Measurements from ENCODE around the gene PUSL1. TPM values are rescaled to one million over a fixed set of nuclear protein-coding genes. Genes with fewer than 3 reads are reported as not detected.

Gene PUSL1
- total and polyA plus RNA-seq, 2 of the 13 experiments (the other 11 are each of a cell fraction or from before 2014, with no cell fraction given) = 8.3 to 22.2 TPM

GRCh38 chr1:1349256-1350012 lies 41.0 kb downstream of the PUSL1 start, which contains the start of gene DVL1 (continued):
- no peak for TF ChIP-seq LCORL (IDR thresholded peaks at IDR 0.05)
- TF ChIP-seq LCORL (CRISPR knock-in tag; IDR thresholded peaks at IDR 0.05) = no peak
- no peak for TF ChIP-seq ZNF30 (CRISPR knock-in tag; IDR thresholded peaks at IDR 0.05)
- TF ChIP-seq PPARG (CRISPR knock-in tag; conservative IDR thresholded peaks at IDR 0.05) = no peak
- TF ChIP-seq ZBTB8A (CRISPR knock-in tag; IDR thresholded peaks at IDR 0.05; ENCODE audit: borderline replicate concordance, low read depth) = no peak
- TF ChIP-seq CSRNP1 (CRISPR knock-in tag; IDR thresholded peaks at IDR 0.05) = no peak
- no peak for TF ChIP-seq RBM39 (IDR thresholded peaks at IDR 0.05; ENCODE audit: low read depth, low read length, poor library complexity, severe bottlenecking)
- TF ChIP-seq RARG (CRISPR knock-in tag; IDR thresholded peaks at IDR 0.05; ENCODE audit: low read depth) = no peak
- peak; percentile 21; the same call in 1 of the 2 replicates for TF ChIP-seq ZBTB38 (CRISPR knock-in tag; IDR thresholded peaks at IDR 0.05)
- TF ChIP-seq ZNF674 (CRISPR knock-in tag; IDR thresholded peaks at IDR 0.05; ENCODE audit: low read depth) = no peak
- no peak for TF ChIP-seq ZNF501 (CRISPR knock-in tag; IDR thresholded peaks at IDR 0.05)
- TF ChIP-seq SRSF4 (IDR thresholded peaks at IDR 0.05; ENCODE audit: low read depth, low read length, poor library complexity, severe bottlenecking) = no peak
- no peak for TF ChIP-seq BRD4 (CRISPR knock-in tag; IDR thresholded peaks at IDR 0.05)
- TF ChIP-seq PHF8 (CRISPR knock-in tag; IDR thresholded peaks at IDR 0.05) = peak; percentile 42; the same call in 1 of the 2 replicates
- TF ChIP-seq ZNF234 (CRISPR knock-in tag; conservative IDR thresholded peaks at IDR 0.05) = no peak
- TF ChIP-seq SETDB1 (CRISPR knock-in tag; IDR thresholded peaks at IDR 0.05; ENCODE audit: borderline replicate concordance) = no peak
- no peak for TF ChIP-seq GZF1 (CRISPR knock-in tag; IDR thresholded peaks at IDR 0.05)
- no peak for TF ChIP-seq NFYC (CRISPR knock-in tag; IDR thresholded peaks at IDR 0.05)
- no peak for TF ChIP-seq ZNF510 (CRISPR knock-in tag; IDR thresholded peaks at IDR 0.05; ENCODE audit: low read depth)
- no peak for TF ChIP-seq ZNF609 (CRISPR knock-in tag; IDR thresholded peaks at IDR 0.05; ENCODE audit: borderline replicate concordance)
- no peak for TF ChIP-seq EZH2 (conservative IDR thresholded peaks at IDR 0.05; ENCODE audit: low read depth, low read length)
- TF ChIP-seq, protein P1, sequence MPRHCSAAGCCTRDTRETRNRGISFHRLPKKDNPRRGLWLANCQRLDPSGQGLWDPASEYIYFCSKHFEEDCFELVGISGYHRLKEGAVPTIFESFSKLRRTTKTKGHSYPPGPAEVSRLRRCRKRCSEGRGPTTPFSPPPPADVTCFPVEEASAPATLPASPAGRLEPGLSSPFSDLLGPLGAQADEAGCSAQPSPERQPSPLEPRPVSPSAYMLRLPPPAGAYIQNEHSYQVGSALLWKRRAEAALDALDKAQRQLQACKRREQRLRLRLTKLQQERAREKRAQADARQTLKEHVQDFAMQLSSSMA (CRISPR knock-in tag; IDR thresholded peaks at IDR 0.05) = no peak

Data from HepG2 (cell line).